ENCODE measurements around the gene PRKAR1B. TPM values are rescaled to one million over a fixed set of nuclear protein-coding genes. Genes with fewer than 3 reads are reported as not detected.

PRKAR1B gene
- total and polyA plus RNA-seq, 2 donors (not counting 1 experiment from before 2014, with no cell fraction given), result 4.5 to 8.6 TPM

GRCh38 chr7:523347-524336 is 203.4 kb downstream of the PRKAR1B start:
- no peak overlapping the region for H3K27ac Mint-ChIP-seq
- CTCF ChIA-PET, result no interaction called here
- no peak overlapping the region for H2AFZ ChIP-seq (ENCODE audit: insufficient read depth, low read depth, low read length, poor library complexity, severe bottlenecking)
- peaks cover 27 to 32% of the 10 kb centered on the region in 2 donors for H3K4me1 ChIP-seq (ENCODE audit: control insufficient read depth in 2 of 2, insufficient read depth in 2 of 2, low read length in 2 of 2)
- H3K27me3 Mint-ChIP-seq, result peaks cover 6% of the 10 kb centered on the region
- H3K79me2 ChIP-seq (ENCODE audit: control insufficient read depth, insufficient read depth, low read length), result no peaks in the 10 kb centered on the region
- peaks cover 0 to 13% (median 0%) of the 10 kb centered on the region in 3 donors for H3K9me3 ChIP-seq (ENCODE audit: control extremely low read depth in 1 of 3, control insufficient read depth in 2 of 3, insufficient read depth in 1 of 3, low read length in 2 of 3)
- TF ChIP-seq CTCF (IDR thresholded peaks at IDR 0.05) (no peak), EZH2 (IDR thresholded peaks at IDR 0.05; ENCODE audit: borderline replicate concordance, insufficient read depth, low read depth, low read length, poor library complexity, severe bottlenecking) (no peak)
- intact Hi-C loops (cut with micrococcal nuclease), result loop anchor here (2.0 kb wide), 1 partner anchor 77 kb away; no protein-coding TSS in a partner anchor
- WGBS (ENCODE audit: insufficient coverage), result 70% methylated on average over 27 of the region's 28 CpGs
- no peak overlapping the region for H3K4me3 ChIP-seq (ENCODE audit: control extremely low read depth in 1 of 5, extremely low read depth in 1 of 5, insufficient read depth in 1 of 5, low read depth in 2 of 5, low read length in 4 of 5)
- POLR2A ChIA-PET, result no interaction called here
- H4K20me1 ChIP-seq (ENCODE audit: control insufficient read depth, insufficient read depth, low read length, poor library complexity, severe bottlenecking), result no peaks in the 10 kb centered on the region
- peak overlapping the region; percentile 52 for H3K4me3 Mint-ChIP-seq
- peaks cover 13% of the 10 kb centered on the region for H3K4me1 Mint-ChIP-seq
- peaks cover 0 to 35% (median 12%) of the 10 kb centered on the region in 4 experiments for H3K27me3 ChIP-seq (replicated peaks in 1 of 4; ENCODE audit: control extremely low read depth in 1 of 4, control insufficient read depth in 3 of 4, insufficient read depth in 4 of 4, low read length in 3 of 4)
- H3K4me2 ChIP-seq (replicated peaks; ENCODE audit: low read depth, low read length, poor library complexity, severe bottlenecking), result peak overlapping the region; percentile 88
- H3K9ac ChIP-seq (ENCODE audit: low read length), result no peak overlapping the region
- no peak for ATAC-seq (ENCODE audit: low read depth)
- no peak overlapping the region for H3K27ac ChIP-seq (ENCODE audit: low read length in 2 of 2)
- no peaks in the 10 kb centered on the region for H3K9me3 Mint-ChIP-seq (ENCODE audit: insufficient read depth)
- no peaks in the 10 kb centered on the region for H3K36me3 ChIP-seq (replicated peaks in 1 of 2; ENCODE audit: control extremely low read depth in 1 of 2, control insufficient read depth in 1 of 2, extremely low read depth in 1 of 2, insufficient read depth in 2 of 2, low read length in 1 of 2)
- DNase-seq, result no peak

- no peaks in the 10 kb centered on the region for H3K36me3 ChIP-seq (replicated peaks in 1 of 2; ENCODE audit: control extremely low read depth in 1 of 2, control insufficient read depth in 1 of 2, extremely low read depth in 1 of 2, insufficient read depth in 2 of 2, low read length in 1 of 2)
- H3K27ac Mint-ChIP-seq, result no peak overlapping the region
- H3K9me3 Mint-ChIP-seq (ENCODE audit: insufficient read depth), result no peaks in the 10 kb centered on the region
- H3K4me1 ChIP-seq (ENCODE audit: control insufficient read depth in 2 of 2, insufficient read depth in 2 of 2, low read length in 2 of 2), result peaks cover 29 to 37% of the 10 kb centered on the region in 2 donors
- H2AFZ ChIP-seq (ENCODE audit: insufficient read depth, low read depth, low read length, poor library complexity, severe bottlenecking), result peak overlapping the region; percentile 49
- peaks cover 17% of the 10 kb centered on the region for H3K4me1 Mint-ChIP-seq
- no peaks in the 10 kb centered on the region for H4K20me1 ChIP-seq (ENCODE audit: control insufficient read depth, insufficient read depth, low read length, poor library complexity, severe bottlenecking)
- H3K9me3 ChIP-seq (ENCODE audit: control extremely low read depth in 1 of 3, control insufficient read depth in 2 of 3, insufficient read depth in 1 of 3, low read length in 2 of 3), result peaks cover 0 to 13% (median 0%) of the 10 kb centered on the region in 3 donors
- H3K9ac ChIP-seq (ENCODE audit: low read length), result peak overlapping the region; percentile 46
- no peak overlapping the region for H3K27ac ChIP-seq (ENCODE audit: low read length in 2 of 2)
- no peak for ATAC-seq (ENCODE audit: low read depth)
- no peak for DNase-seq
- intact Hi-C loops (cut with micrococcal nuclease), result loop anchor here (2.0 kb wide), 1 partner anchor 78 kb away; no protein-coding TSS in a partner anchor
- H3K27me3 Mint-ChIP-seq, result peaks cover 11% of the 10 kb centered on the region
- H3K27me3 ChIP-seq (replicated peaks in 1 of 4; ENCODE audit: control extremely low read depth in 1 of 4, control insufficient read depth in 3 of 4, insufficient read depth in 4 of 4, low read length in 3 of 4), result peaks cover 0 to 36% (median 13%) of the 10 kb centered on the region in 4 experiments
- peak overlapping the region in 3 of 5 experiments; percentile 38 to 54 (median 48) for H3K4me3 ChIP-seq (ENCODE audit: control extremely low read depth in 1 of 5, extremely low read depth in 1 of 5, insufficient read depth in 1 of 5, low read depth in 2 of 5, low read length in 4 of 5)
- H3K79me2 ChIP-seq (ENCODE audit: control insufficient read depth, insufficient read depth, low read length), result no peaks in the 10 kb centered on the region
- ChIA-PET CTCF (no interaction called here), POLR2A (no interaction called here)
- H3K4me3 Mint-ChIP-seq, result peak overlapping the region; percentile 52
- WGBS (ENCODE audit: insufficient coverage), result 34% methylated on average over 8 of the region's 21 CpGs
- TF ChIP-seq EZH2 (IDR thresholded peaks at IDR 0.05; ENCODE audit: borderline replicate concordance, insufficient read depth, low read depth, low read length, poor library complexity, severe bottlenecking) (no peak), CTCF (IDR thresholded peaks at IDR 0.05) (no peak)
- peak overlapping the region; percentile 88 for H3K4me2 ChIP-seq (replicated peaks; ENCODE audit: low read depth, low read length, poor library complexity, severe bottlenecking)
Observed at GRCh38 chr7:522951-523314, 204.1 kb downstream of the PRKAR1B start.

Measured in B cell (primary cell).